ENCODE data around the gene LTA.

The LTA gene

DNA sequence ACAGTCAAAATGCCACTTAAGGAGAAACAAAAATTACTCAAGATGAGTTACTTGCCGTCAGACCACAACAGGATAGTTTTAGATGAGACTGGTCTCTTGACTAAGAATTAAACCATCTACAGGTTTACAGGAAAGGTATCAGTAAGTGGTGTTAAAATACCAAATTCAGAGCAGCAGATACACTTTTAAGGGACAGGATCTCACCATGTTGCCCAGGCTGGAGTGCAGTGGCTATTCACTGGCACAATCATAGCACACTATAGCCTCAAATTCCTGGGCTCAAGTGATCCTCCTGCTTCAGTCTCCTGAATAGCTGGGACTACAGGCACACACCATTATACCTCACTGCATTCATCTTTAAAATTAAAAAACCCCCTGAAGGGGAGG, 38.6 kb upstream of the LTA start:
- TF ChIP-seq, protein P1, sequence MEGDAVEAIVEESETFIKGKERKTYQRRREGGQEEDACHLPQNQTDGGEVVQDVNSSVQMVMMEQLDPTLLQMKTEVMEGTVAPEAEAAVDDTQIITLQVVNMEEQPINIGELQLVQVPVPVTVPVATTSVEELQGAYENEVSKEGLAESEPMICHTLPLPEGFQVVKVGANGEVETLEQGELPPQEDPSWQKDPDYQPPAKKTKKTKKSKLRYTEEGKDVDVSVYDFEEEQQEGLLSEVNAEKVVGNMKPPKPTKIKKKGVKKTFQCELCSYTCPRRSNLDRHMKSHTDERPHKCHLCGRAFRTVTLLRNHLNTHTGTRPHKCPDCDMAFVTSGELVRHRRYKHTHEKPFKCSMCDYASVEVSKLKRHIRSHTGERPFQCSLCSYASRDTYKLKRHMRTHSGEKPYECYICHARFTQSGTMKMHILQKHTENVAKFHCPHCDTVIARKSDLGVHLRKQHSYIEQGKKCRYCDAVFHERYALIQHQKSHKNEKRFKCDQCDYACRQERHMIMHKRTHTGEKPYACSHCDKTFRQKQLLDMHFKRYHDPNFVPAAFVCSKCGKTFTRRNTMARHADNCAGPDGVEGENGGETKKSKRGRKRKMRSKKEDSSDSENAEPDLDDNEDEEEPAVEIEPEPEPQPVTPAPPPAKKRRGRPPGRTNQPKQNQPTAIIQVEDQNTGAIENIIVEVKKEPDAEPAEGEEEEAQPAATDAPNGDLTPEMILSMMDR (IDR thresholded peaks at IDR 0.05; ENCODE audit: low read depth, low read length, missing control alignments): no peak
- in situ Hi-C loops (cut with HindIII; ENCODE audit: low pct_ligation_motif_present, low sequenced_read_pairs): no loop called here
- DNase-seq: no peak
- Histone ChIP-seq H3K27ac (no peak overlapping the region), H3K36me3 (replicated peaks) (peaks cover 87% of the 10 kb centered on the region), H3K4me3 (ENCODE audit: low read depth, low read length) (no peak overlapping the region), H3K27me3 (replicated peaks) (no peaks in the 10 kb centered on the region)

DNA sequence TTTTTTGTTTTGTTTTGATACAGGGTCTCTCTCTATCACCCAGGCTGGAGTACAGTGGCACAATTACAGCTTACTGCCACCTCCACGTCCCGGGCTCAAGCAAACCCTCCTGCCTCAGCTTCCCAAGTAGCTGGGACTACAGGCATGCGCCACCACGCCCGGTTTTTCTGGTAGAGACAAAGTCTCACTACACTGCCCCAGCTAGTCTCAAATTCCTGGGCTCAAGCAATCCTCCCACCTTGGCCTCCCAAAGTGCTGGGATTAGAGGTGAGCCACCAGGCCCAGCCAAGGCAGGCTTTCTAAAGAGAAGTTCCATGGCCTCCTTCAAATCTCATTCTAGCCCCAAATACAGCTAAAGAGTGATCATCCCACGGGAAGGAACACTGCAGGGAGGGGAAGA, 38.1 kb upstream of the LTA start:
- in situ Hi-C loops (cut with HindIII; ENCODE audit: low pct_ligation_motif_present, low sequenced_read_pairs): no loop called here
- no peak for DNase-seq
- H3K27me3 ChIP-seq (replicated peaks): no peaks in the 10 kb centered on the region
- peaks cover 93% of the 10 kb centered on the region for H3K36me3 ChIP-seq (replicated peaks)
- H3K27ac ChIP-seq: no peak overlapping the region
- H3K4me3 ChIP-seq (ENCODE audit: low read depth, low read length): no peak overlapping the region
- TF ChIP-seq, protein P1 (IDR thresholded peaks at IDR 0.05; ENCODE audit: low read depth, low read length, missing control alignments): no peak

DNA sequence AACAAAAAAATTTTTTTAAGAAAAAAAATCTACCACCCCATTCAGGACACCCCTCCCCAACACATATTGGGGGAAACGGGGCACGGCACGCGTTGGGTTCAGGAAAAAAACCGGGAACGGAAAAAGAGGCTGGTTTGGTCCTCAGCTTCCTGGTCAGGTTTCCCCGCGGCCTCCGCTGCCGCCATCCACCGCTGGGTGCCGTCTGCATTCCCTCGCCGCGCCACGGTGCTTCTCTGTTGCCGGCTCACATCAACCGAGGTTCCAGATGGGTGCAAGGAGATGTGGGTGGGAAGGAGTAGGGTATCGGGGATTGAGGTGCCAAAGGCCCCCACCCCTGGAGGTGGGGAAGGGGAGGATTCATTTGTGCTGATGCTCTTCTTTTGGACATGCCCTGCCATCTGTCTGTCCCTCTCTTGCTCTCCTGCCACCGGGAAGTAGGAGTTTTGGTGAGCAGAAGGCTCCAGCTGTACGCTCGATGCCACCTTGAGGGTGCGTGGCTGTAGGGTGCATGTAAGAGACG, 37.5 kb upstream of the LTA start:
- Histone ChIP-seq H3K36me3 (replicated peaks) (peaks cover 95% of the 10 kb centered on the region), H3K27ac (no peak overlapping the region), H3K4me3 (ENCODE audit: low read depth, low read length) (no peak overlapping the region), H3K27me3 (replicated peaks) (no peaks in the 10 kb centered on the region)
- TF ChIP-seq, protein P1 (IDR thresholded peaks at IDR 0.05; ENCODE audit: low read depth, low read length, missing control alignments): no peak
- DNase-seq: no peak
- in situ Hi-C loops (cut with HindIII; ENCODE audit: low pct_ligation_motif_present, low sequenced_read_pairs): no loop called here

DNA sequence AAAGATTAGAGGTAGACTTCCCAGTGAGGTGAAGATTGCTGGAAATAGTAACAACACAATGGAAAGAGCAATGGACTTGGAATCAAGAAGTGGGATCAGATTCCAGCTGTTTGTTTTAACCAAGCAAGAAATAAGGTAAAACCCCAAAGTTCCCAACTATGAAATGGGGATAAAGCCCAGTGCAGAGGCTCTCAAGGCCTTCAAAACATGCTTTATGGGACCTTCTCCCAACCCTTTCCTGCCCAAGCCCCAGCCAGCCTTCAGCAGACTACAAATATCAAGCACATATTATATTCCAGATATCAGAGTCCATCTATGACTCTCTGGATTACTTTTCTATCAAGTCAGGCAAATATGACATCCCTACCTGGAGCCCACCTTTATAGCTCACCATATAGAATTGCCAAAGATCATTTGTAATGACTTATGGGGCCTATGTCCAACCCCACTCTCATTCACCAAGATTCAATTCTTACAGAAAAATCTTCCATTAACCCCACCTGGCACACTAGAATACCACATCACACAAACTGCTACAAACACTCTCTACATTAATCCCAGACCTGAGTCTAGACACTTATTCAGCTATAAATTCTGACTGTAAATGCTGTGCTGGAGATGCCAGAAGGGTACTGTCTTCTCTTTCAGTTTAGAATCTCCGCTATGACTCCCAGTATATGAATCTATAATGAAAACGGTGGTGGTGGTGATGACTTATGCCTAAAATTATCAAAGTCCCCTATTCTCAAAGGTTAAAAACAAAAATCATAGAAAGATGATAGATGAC, 36.4 kb upstream of the LTA start:
- in situ Hi-C loops (cut with HindIII; ENCODE audit: low pct_ligation_motif_present, low sequenced_read_pairs): no loop called here
- H3K36me3 ChIP-seq (replicated peaks): peaks cover 94% of the 10 kb centered on the region
- no peak for DNase-seq
- H3K27ac ChIP-seq: no peak overlapping the region
- TF ChIP-seq, protein P1 (IDR thresholded peaks at IDR 0.05; ENCODE audit: low read depth, low read length, missing control alignments): no peak
- no peaks in the 10 kb centered on the region for H3K27me3 ChIP-seq (replicated peaks)
- H3K4me3 ChIP-seq (ENCODE audit: low read depth, low read length): no peak overlapping the region

DNA sequence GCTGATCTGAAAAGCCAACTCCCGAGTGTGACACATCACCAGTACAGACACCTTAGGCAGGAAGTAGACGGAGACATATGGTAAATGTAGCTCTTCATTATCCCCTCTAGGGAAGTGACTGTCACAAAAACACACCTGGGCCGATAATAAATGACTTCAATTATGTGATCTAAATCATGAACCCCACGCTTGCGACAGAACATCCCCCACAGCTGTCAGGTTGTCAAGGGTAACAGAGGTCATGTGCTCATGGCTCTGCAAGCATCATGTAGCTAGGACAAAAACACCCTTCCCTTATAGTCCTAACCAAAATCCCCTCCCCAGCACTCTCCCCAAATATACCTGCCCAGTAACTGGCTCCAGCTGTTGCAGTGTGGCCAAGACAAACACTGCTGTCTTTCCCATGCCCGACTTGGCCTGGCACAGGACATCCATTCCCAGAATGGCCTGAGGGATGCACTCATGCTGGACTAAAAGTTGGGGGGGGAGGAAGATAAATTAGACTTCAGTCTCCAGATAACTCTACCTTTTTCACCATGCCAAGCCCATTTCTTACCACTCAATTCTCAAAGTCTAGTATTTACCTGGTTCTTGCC, 33.2 kb upstream of the LTA start:
- Histone ChIP-seq H3K36me3 (replicated peaks) (peaks cover 71% of the 10 kb centered on the region), H3K27ac (no peak overlapping the region)
- TF ChIP-seq, protein P1 (IDR thresholded peaks at IDR 0.05; ENCODE audit: low read depth, low read length, missing control alignments): no peak

More for the DNA sequence above, 33.2 kb upstream of the LTA start:
- H3K27me3 ChIP-seq (replicated peaks): no peaks in the 10 kb centered on the region
- DNase-seq: no peak
- in situ Hi-C loops (cut with HindIII; ENCODE audit: low pct_ligation_motif_present, low sequenced_read_pairs): no loop called here
- peak overlapping the region; percentile 97 for H3K4me3 ChIP-seq (ENCODE audit: low read depth, low read length)

Data from brain microvascular endothelial cell (primary cell).